Liver (tissue), 9 donors: Measurements from ENCODE around the gene ABCC11. TPM values are rescaled to one million over a fixed set of nuclear protein-coding genes. Genes with fewer than 3 reads are reported as not detected.

ENCODE experiments used
- DNase-seq: peaks from one replicate; pipeline ENCODE4 v3.0.0-alpha.2; 2017; ENCODE audit warnings: low spot score
- H3K27ac ChIP-seq, 2 donors: one replicate each; pipeline ENCODE4 v1.7.0; 2013; ENCODE audit warnings: inconsistent platforms in 2 of 2, low read length in 2 of 2, control low read depth in 1 of 2, low read depth in 1 of 2, mild to moderate bottlenecking in 1 of 2
- H3K27me3 ChIP-seq, 4 donors: one replicate each; pipeline versions ENCODE4 v1.6.1 to v1.7.0; 2013; ENCODE audit warnings: low read length in 3 of 4, inconsistent platforms in 1 of 4, mild to moderate bottlenecking in 1 of 4, moderate library complexity in 1 of 4; ENCODE audit not compliant: control insufficient read depth in 4 of 4, insufficient read depth in 4 of 4
- H3K36me3 ChIP-seq, 4 donors: one replicate each; pipeline versions ENCODE4 v1.6.1 to v1.7.0; 2013; ENCODE audit warnings: low read length in 3 of 4, mild to moderate bottlenecking in 3 of 4, low read depth in 1 of 4, moderate library complexity in 1 of 4; ENCODE audit not compliant: control insufficient read depth in 4 of 4, insufficient read depth in 3 of 4
- H3K4me1 ChIP-seq, 4 donors: one replicate each; pipeline versions ENCODE4 v1.6.1 to v1.7.0; 2013; ENCODE audit warnings: low read length in 3 of 4, mild to moderate bottlenecking in 3 of 4, moderate library complexity in 1 of 4; ENCODE audit not compliant: control insufficient read depth in 4 of 4, insufficient read depth in 4 of 4
- H3K4me3 ChIP-seq, 3 donors: one replicate each; pipeline versions ENCODE4 v1.6.1 to v1.7.0; 2013; ENCODE audit warnings: low read length in 3 of 3, control low read depth in 1 of 3, low read depth in 1 of 3, mild to moderate bottlenecking in 1 of 3
- H3K9ac ChIP-seq, 2 donors: one replicate each; pipeline ENCODE4 v1.7.0; 2013; ENCODE audit warnings: low read length in 2 of 2, mild to moderate bottlenecking in 2 of 2, moderate library complexity in 2 of 2, control low read depth in 1 of 2, low read depth in 1 of 2
- H3K9me3 ChIP-seq, 4 donors: one replicate each; pipeline versions ENCODE4 v1.6.1 to v1.7.0; 2013; ENCODE audit warnings: low read length in 3 of 4; ENCODE audit not compliant: control insufficient read depth in 4 of 4
- ATF3 ChIP-seq: IDR thresholded peaks from 2 replicates; pipeline ENCODE4 v1.6.1; 2016; ENCODE audit warnings: antibody characterized with exemption
- CTCF ChIP-seq: fragments of 150-350 bp; IDR thresholded peaks from 2 replicates; pipeline ENCODE4 v1.5.1; 2017; ENCODE audit warnings: improper control_type of control experiment, low read depth, low read length; ENCODE audit not compliant: missing input control
- EGR1 ChIP-seq, 2 donors: IDR thresholded peaks; 2 replicates each; pipeline ENCODE4 v1.6.1; 2016 to 2018; ENCODE audit warnings: antibody characterized with exemption in 2 of 2, low read depth in 2 of 2
- FOXA1 ChIP-seq: IDR thresholded peaks from 2 replicates; pipeline ENCODE4 v1.6.1; 2016; ENCODE audit warnings: antibody characterized with exemption
- GABPA ChIP-seq, 2 donors: IDR thresholded peaks in 1 of 2; conservative IDR thresholded peaks in 1 of 2; 2 replicates each; pipeline ENCODE4 v1.6.1; 2016; ENCODE audit warnings: antibody characterized with exemption in 2 of 2, mild to moderate bottlenecking in 1 of 2, moderate library complexity in 1 of 2
- HNF4G ChIP-seq: IDR thresholded peaks from 2 replicates; pipeline ENCODE4 v1.6.1; 2016; ENCODE audit warnings: antibody characterized with exemption
- JUND ChIP-seq, 2 donors: IDR thresholded peaks; 2 replicates each; pipeline ENCODE4 v1.6.1; 2016; ENCODE audit warnings: antibody characterized with exemption in 2 of 2
- MAX ChIP-seq: IDR thresholded peaks from 2 replicates; pipeline ENCODE4 v1.6.1; 2016; ENCODE audit warnings: antibody characterized with exemption
- NR2F2 ChIP-seq: IDR thresholded peaks from 2 replicates; pipeline ENCODE4 v1.6.1; 2016; ENCODE audit warnings: antibody characterized with exemption
- RXRA ChIP-seq, 2 donors: IDR thresholded peaks; 2 replicates each; pipeline ENCODE4 v1.6.1; 2017 to 2018; ENCODE audit warnings: antibody characterized with exemption in 2 of 2, mild to moderate bottlenecking in 1 of 2
- TAF1 ChIP-seq: conservative IDR thresholded peaks from 2 replicates; pipeline ENCODE4 v1.6.1; 2016; ENCODE audit warnings: antibody characterized with exemption, mild to moderate bottlenecking
- YY1 ChIP-seq: IDR thresholded peaks from 2 replicates; pipeline ENCODE4 v1.6.1; 2016; ENCODE audit warnings: antibody characterized with exemption, mild to moderate bottlenecking
- ZBTB33 ChIP-seq: IDR thresholded peaks from 2 replicates; pipeline ENCODE4 v1.6.1; 2016; ENCODE audit warnings: antibody characterized with exemption
- WGBS: extraction: QIAGEN DNeasy Blood & Tissue Kit; methylation state at CpG from one replicate; pipeline ENCODE4 v1.1.7; 2013; 5-methylcytosine and 5-hydroxymethylcytosine counted together
- polyA plus RNA-seq, 2 donors: library from polyadenylated mRNA; stranded (reverse) in 1 of 2; unstranded in 1 of 2; fragments of 200-250 nt in 1 of 2; fragments of >200 nt in 1 of 2; fragmentation: Nextera tagmentation in 1 of 2; extraction: Ambion mirVana in 1 of 2; gene quantifications; one replicate each; pipeline versions ENCODE4 v1.2.1 to v1.2.3, GENCODE V29; 2013 to 2015
- total RNA-seq, 2 donors: library from RNA; depleted of rRNA; stranded (reverse); fragments of >200 nt; gene quantifications; one replicate each; pipeline ENCODE4 v1.2.3, GENCODE V29; 2014
- donor health status: healthy.
- donor health status: healthy.
- donor health status: healthy.
- donor health status: healthy.
- donor health status: healthy.

Gene ABCC11
- total and polyA plus RNA-seq, 4 donors, result 1.4 to 22.3 (median 2.7) TPM

- WGBS, result 94% methylated on average over 1 of the region's 1 CpG
These were observed 47.4 kb upstream of the ABCC11 start for GRCh38 chr16:48294724-48295123.

GRCh38 chr16:48292452-48292851 is 45.1 kb upstream of the ABCC11 start:
- no peaks in the 10 kb centered on the region for H3K4me1 ChIP-seq
- peaks cover 10 to 65% (median 39%) of the 10 kb centered on the region in 4 donors for H3K36me3 ChIP-seq
- H3K9ac ChIP-seq, result no peak overlapping the region
- H3K27ac ChIP-seq, result no peak overlapping the region
- no peak overlapping the region for H3K4me3 ChIP-seq
- WGBS, result 75% methylated on average over 2 of the region's 2 CpGs
- TF ChIP-seq CTCF, result no peak
- no peaks in the 10 kb centered on the region for H3K9me3 ChIP-seq
- no peaks in the 10 kb centered on the region for H3K27me3 ChIP-seq
- DNase-seq, result no peak

More at GRCh38 chr16:48294724-48295123, 47.4 kb upstream of the ABCC11 start:
- no peaks in the 10 kb centered on the region for H3K9me3 ChIP-seq
- H3K4me1 ChIP-seq, result peaks cover 3 to 7% (median 4%) of the 10 kb centered on the region in 4 donors
- no peaks in the 10 kb centered on the region for H3K27me3 ChIP-seq
- no peak for DNase-seq
- no peak overlapping the region for H3K4me3 ChIP-seq
- H3K27ac ChIP-seq, result no peak overlapping the region
- TF ChIP-seq EGR1 (IDR thresholded peaks at IDR 0.05; ENCODE audit: low read depth in 2 of 2) (no peak), ATF3 (no peak), TAF1 (no peak)
- peaks cover 7 to 57% (median 45%) of the 10 kb centered on the region in 4 donors for H3K36me3 ChIP-seq
- no peak overlapping the region for H3K9ac ChIP-seq

- peaks cover 7 to 66% (median 40%) of the 10 kb centered on the region in 4 donors for H3K36me3 ChIP-seq
- H3K4me1 ChIP-seq, result no peaks in the 10 kb centered on the region
- H3K9ac ChIP-seq, result no peak overlapping the region
- peaks cover 0 to 4% (median 0%) of the 10 kb centered on the region in 4 donors for H3K9me3 ChIP-seq
- H3K27ac ChIP-seq, result no peak overlapping the region
- H3K4me3 ChIP-seq, result no peak overlapping the region
- no peak for DNase-seq
- 85% methylated on average over 4 of the region's 4 CpGs for WGBS
- no peaks in the 10 kb centered on the region for H3K27me3 ChIP-seq
- TF ChIP-seq HNF4G, result no peak
These were observed 44.4 kb upstream of the ABCC11 start for GRCh38 chr16:48291754-48292153.

- 98% methylated on average over 3 of the region's 3 CpGs for WGBS
- Histone ChIP-seq H3K36me3 (peaks cover 8 to 69% (median 40%) of the 10 kb centered on the region in 4 donors), H3K4me1 (no peaks in the 10 kb centered on the region), H3K9ac (no peak overlapping the region), H3K9me3 (peaks cover 0 to 4% (median 0%) of the 10 kb centered on the region in 4 donors), H3K27me3 (no peaks in the 10 kb centered on the region), H3K27ac (no peak overlapping the region), H3K4me3 (no peak overlapping the region)
- no peak for DNase-seq
- TF ChIP-seq RXRA (IDR thresholded peaks at IDR 0.05) (no peak), FOXA1 (no peak), GABPA (IDR thresholded peaks at IDR 0.05 in 1 of 2, conservative IDR thresholded peaks at IDR 0.05 in 1 of 2) (no peak), ZBTB33 (no peak), JUND (IDR thresholded peaks at IDR 0.05) (no peak), HNF4G (no peak), YY1 (no peak), MAX (no peak), NR2F2 (no peak), TAF1 (no peak)
These were observed 44.0 kb upstream of the ABCC11 start for GRCh38 chr16:48291303-48291702.
